HuH-7 (cell line): Measurements from ENCODE around the gene HPSE2.
"Not testable (repeated sequence)": the region's sequence is repeated elsewhere in the genome, so short reads cannot be mapped to it uniquely, and the experiment has no call there.

Experiments
- DNase-seq: peaks from one replicate; pipeline ENCODE4 v3.0.0; 2011; ENCODE audit warnings: low spot score

The HPSE2 gene

GRCh38 chr10:99235658-99236626 lies at the start of gene HPSE2:
TSS of gene HPSE2 (minus strand) at chr10:99235852.
- DNase-seq = no peak

GRCh38 chr10:99280472-99280871 lies 44.8 kb upstream of the HPSE2 start:
- no peak for DNase-seq

- no peak for DNase-seq
These were observed 44.0 kb upstream of the HPSE2 start for GRCh38 chr10:99279626-99280111.

GRCh38 chr10:99276848-99277486 lies 41.3 kb upstream of the HPSE2 start:
- DNase-seq = peak; percentile 14

- no peak for DNase-seq
These were observed 30.7 kb upstream of the HPSE2 start for GRCh38 chr10:99266383-99266782.

GRCh38 chr10:99248824-99249223 lies 13.2 kb upstream of the HPSE2 start:
- no peak for DNase-seq

GRCh38 chr10:99247893-99248292 lies 12.2 kb upstream of the HPSE2 start:
- not testable (repeated sequence) for DNase-seq

GRCh38 chr10:99236627-99237309 lies 1.1 kb upstream of the HPSE2 start:
- DNase-seq = no peak

GRCh38 chr10:99234791-99235657 lies 628 bp downstream of the HPSE2 start:
- DNase-seq = no peak

GRCh38 chr10:99234041-99234790 lies 1.4 kb downstream of the HPSE2 start:
- DNase-seq = no peak

- DNase-seq = no peak
These were observed 2.0 kb downstream of the HPSE2 start for GRCh38 chr10:99233689-99234037.

- DNase-seq = no peak
These were observed 2.5 kb downstream of the HPSE2 start for GRCh38 chr10:99233000-99233688.

GRCh38 chr10:99232360-99232999 lies 3.2 kb downstream of the HPSE2 start:
- no peak for DNase-seq

- DNase-seq = no peak
These were observed 10.9 kb downstream of the HPSE2 start for GRCh38 chr10:99224766-99225165.

- DNase-seq = no peak
These were observed 28.3 kb downstream of the HPSE2 start for GRCh38 chr10:99207340-99207739.

- no peak for DNase-seq
These were observed 32.3 kb downstream of the HPSE2 start for GRCh38 chr10:99203310-99203709.

GRCh38 chr10:99172950-99173349 lies 62.7 kb downstream of the HPSE2 start:
- no peak for DNase-seq

GRCh38 chr10:99172128-99172738 lies 63.4 kb downstream of the HPSE2 start:
- DNase-seq = peak; percentile 56

- no peak for DNase-seq
These were observed 65.5 kb downstream of the HPSE2 start for GRCh38 chr10:99170116-99170675.
